Ishikawa (cell line): ENCODE data around the gene PLPP6.
A peak's percentile ranks its signal among the peaks of the same experiment; 100 is the strongest.

Experiments used
- CEBPB ChIP-seq: IDR thresholded peaks from 2 replicates; pipeline ENCODE4 v1.6.1; 2012
- CREB1 ChIP-seq: IDR thresholded peaks from 2 replicates; pipeline ENCODE4 v1.6.1; 2012; ENCODE audit warnings: low read depth
- EGR1 ChIP-seq: IDR thresholded peaks from 2 replicates; pipeline ENCODE4 v1.6.1; 2012
- EP300 ChIP-seq: IDR thresholded peaks from 2 replicates; pipeline ENCODE4 v1.6.1; 2012; ENCODE audit warnings: borderline replicate concordance
- FOXM1 ChIP-seq: IDR thresholded peaks from 2 replicates; pipeline ENCODE4 v1.6.1; 2012; ENCODE audit warnings: low read depth, borderline replicate concordance
- MAX ChIP-seq: IDR thresholded peaks from 2 replicates; pipeline ENCODE4 v1.6.1; 2012
- NFIC ChIP-seq: IDR thresholded peaks from 2 replicates; pipeline ENCODE4 v1.6.1; 2012
- RAD21 ChIP-seq: IDR thresholded peaks from 2 replicates; pipeline ENCODE4 v1.6.1; 2012; ENCODE audit warnings: low read depth
- REST ChIP-seq: IDR thresholded peaks from 2 replicates; pipeline ENCODE4 v1.6.1; 2012; ENCODE audit warnings: low read depth, mild to moderate bottlenecking
- TAF1 ChIP-seq: IDR thresholded peaks from 2 replicates; pipeline ENCODE4 v1.6.1; 2012; ENCODE audit warnings: low read depth, mild to moderate bottlenecking
- TCF12 ChIP-seq: IDR thresholded peaks from 2 replicates; pipeline ENCODE4 v1.6.1; 2012; ENCODE audit warnings: low read depth
- TEAD4 ChIP-seq: IDR thresholded peaks from 2 replicates; pipeline ENCODE4 v1.6.1; 2012
- USF1 ChIP-seq: IDR thresholded peaks from 2 replicates; pipeline ENCODE4 v1.6.1; 2012
- YY1 ChIP-seq: IDR thresholded peaks from 2 replicates; pipeline ENCODE4 v1.6.1; 2012; ENCODE audit warnings: low read depth
- ZBTB7A ChIP-seq: IDR thresholded peaks from 2 replicates; pipeline ENCODE4 v1.6.1; 2012; ENCODE audit warnings: low read depth

The PLPP6 gene

DNA sequence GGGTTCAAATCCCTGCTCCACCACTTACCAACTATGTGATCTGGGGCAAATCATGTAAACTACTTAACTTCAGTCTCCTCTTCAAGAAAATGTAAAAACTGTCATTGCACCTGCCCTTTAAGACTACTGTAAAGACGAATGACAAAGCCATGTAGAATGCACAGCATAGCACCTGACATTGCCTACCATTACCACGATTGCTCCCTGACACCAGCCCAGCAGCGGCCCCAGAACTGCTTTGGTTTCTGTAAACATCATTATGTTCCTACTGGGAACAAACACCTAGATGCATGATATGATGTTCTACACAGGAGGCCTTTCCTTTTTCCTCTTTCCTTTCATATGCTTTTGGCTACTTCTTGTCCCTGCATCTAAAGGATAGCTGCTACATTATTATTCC, 23.1 kb upstream of the PLPP6 start:
- no peak for TF ChIP-seq NFIC
- TF ChIP-seq USF1: no peak
- TF ChIP-seq ZBTB7A: no peak
- TF ChIP-seq FOXM1: no peak
- no peak for TF ChIP-seq YY1
- no peak for TF ChIP-seq CREB1
- TF ChIP-seq TAF1: no peak
- no peak for TF ChIP-seq TEAD4
- no peak for TF ChIP-seq EP300
- no peak for TF ChIP-seq CEBPB
- no peak for TF ChIP-seq MAX
- no peak for TF ChIP-seq RAD21
- no peak for TF ChIP-seq REST
- no peak for TF ChIP-seq EGR1

GRCh38 chr9:4639420-4639819, 22.7 kb upstream of the PLPP6 start:
- TF ChIP-seq TEAD4: no peak
- TF ChIP-seq TAF1: no peak
- TF ChIP-seq REST: no peak
- no peak for TF ChIP-seq TCF12
- TF ChIP-seq USF1: no peak

DNA sequence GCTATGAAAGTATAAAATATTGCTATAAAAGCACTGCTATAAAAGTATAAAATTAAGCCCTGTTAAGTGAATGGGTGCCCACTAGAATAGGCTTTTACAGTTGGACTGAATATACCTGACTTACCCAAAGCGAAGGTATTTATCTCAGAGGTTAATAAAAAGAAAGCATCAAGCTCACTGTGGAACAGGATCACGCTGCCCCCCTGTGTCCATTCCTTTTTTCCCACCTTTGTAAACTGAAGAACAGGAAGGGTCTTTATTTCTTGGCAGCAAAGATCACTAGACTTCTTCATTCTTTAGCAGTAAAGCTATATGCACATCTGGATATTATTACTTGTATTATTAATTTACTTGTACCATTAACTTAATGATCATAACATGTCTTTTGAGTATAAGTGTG, 22.1 kb upstream of the PLPP6 start:
- TF ChIP-seq RAD21 (peak; percentile 72), EGR1 (no peak)

DNA sequence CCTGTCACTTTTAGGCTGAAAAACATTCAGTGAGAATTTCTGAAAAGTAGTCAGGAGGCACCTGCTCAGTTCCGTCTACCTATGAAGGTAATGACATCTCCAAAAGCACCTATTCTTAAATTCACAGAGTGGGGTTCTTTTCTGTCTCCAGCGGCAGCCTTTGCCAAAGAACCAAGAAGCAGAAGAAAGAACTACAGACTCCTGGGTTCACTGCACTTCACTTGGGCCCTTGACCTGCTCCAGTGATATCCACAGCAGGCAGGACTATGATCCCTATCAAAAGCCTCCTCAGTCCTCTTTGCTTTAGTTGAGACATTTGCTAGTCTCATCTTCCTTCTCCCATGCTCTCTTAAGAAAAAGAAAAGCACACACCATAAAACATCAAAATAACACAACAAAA, 19.7 kb upstream of the PLPP6 start:
- TF ChIP-seq NFIC (no peak), USF1 (no peak), ZBTB7A (no peak), MAX (no peak), CREB1 (no peak), TEAD4 (no peak), CEBPB (no peak), RAD21 (no peak), REST (no peak), TCF12 (no peak), FOXM1 (no peak), TAF1 (no peak), YY1 (no peak)

DNA sequence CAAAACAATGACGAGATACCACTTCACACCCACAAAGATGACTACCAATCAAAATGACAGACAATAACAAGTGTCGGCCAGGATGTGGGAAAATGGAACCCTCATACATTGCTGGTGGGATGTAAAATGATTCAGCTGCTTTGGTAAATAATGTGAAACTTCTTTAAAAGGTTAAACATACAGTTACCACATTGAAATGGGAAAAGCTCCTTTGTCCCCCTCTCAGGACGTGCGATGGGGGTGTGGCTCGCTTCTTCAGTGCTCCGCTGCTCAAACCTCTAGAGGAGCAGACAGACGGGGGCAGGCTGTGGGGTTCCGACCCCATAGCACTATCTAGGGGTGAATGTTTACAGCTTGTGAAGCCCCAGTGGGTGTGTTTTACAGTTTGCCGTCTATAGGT, 8.0 kb upstream of the PLPP6 start:
- TF ChIP-seq EGR1: no peak
- no peak for TF ChIP-seq FOXM1
- TF ChIP-seq TCF12: no peak
- no peak for TF ChIP-seq REST
- TF ChIP-seq USF1: no peak
- TF ChIP-seq NFIC: no peak
- TF ChIP-seq CREB1: no peak
